ENCODE results near the gene SEL1L2.

Gene SEL1L2

DNA sequence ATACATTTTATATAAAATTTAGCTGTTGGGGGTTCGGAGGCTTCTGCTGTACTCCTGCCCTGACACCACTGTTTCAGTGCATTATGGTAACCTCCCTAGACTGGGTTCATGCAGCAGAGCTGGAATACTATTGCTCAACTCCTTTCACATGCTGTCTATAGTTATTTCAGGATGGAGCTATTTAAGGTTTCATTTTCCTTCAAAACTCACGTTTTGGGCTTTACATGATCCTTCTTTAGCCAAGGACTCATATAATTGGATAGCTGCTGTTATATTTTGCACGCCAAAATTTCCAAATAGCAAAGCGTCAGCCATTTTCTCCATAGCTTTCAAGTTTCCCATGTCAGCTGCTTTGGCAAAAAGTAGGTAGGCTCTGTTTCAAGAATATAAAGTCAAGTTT, 76.8 kb downstream of the SEL1L2 start:
- H3K4me3 ChIP-seq (ENCODE audit: low read length) = no peak overlapping the region
- TF ChIP-seq, protein P1, sequence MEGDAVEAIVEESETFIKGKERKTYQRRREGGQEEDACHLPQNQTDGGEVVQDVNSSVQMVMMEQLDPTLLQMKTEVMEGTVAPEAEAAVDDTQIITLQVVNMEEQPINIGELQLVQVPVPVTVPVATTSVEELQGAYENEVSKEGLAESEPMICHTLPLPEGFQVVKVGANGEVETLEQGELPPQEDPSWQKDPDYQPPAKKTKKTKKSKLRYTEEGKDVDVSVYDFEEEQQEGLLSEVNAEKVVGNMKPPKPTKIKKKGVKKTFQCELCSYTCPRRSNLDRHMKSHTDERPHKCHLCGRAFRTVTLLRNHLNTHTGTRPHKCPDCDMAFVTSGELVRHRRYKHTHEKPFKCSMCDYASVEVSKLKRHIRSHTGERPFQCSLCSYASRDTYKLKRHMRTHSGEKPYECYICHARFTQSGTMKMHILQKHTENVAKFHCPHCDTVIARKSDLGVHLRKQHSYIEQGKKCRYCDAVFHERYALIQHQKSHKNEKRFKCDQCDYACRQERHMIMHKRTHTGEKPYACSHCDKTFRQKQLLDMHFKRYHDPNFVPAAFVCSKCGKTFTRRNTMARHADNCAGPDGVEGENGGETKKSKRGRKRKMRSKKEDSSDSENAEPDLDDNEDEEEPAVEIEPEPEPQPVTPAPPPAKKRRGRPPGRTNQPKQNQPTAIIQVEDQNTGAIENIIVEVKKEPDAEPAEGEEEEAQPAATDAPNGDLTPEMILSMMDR (IDR thresholded peaks at IDR 0.05; ENCODE audit: insufficient read depth, low read depth, low read length, missing control alignments) = no peak
- DNase-seq (ENCODE audit: low read depth) = no peak

- no peak for DNase-seq (ENCODE audit: low read depth)
- no peak overlapping the region for H3K4me3 ChIP-seq (ENCODE audit: low read length)
- TF ChIP-seq, protein P1 (IDR thresholded peaks at IDR 0.05; ENCODE audit: insufficient read depth, low read depth, low read length, missing control alignments) = no peak
These were observed 77.3 kb downstream of the SEL1L2 start for GRCh38 chr20:13913131-13913530.

DNA sequence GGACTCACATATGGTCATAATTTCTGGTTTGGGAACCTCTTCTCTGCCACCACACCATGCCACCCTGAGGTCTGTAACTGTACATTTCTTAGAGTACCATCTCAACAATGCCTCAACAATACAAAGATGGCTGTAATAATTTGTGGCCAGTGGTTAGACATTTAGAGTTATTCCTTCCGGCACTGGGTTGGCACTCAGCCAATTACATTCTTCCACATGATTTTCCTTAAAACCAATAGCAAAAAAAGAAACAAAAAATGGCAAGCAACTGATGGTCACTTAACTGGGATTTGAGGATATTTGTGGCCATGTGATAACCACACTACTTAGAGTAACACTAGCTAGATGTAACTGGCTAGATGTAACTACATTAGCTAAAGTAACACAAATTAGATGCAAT, 79.9 kb downstream of the SEL1L2 start:
- DNase-seq (ENCODE audit: low read depth) = no peak
- TF ChIP-seq, protein P1 (IDR thresholded peaks at IDR 0.05; ENCODE audit: insufficient read depth, low read depth, low read length, missing control alignments) = no peak
- no peak overlapping the region for H3K4me3 ChIP-seq (ENCODE audit: low read length)

- H3K4me3 ChIP-seq (ENCODE audit: low read length) = no peak overlapping the region
- DNase-seq (ENCODE audit: low read depth) = no peak
- TF ChIP-seq, protein P1 (IDR thresholded peaks at IDR 0.05; ENCODE audit: insufficient read depth, low read depth, low read length, missing control alignments) = no peak
These were observed 81.3 kb downstream of the SEL1L2 start for GRCh38 chr20:13909067-13909466.

- TF ChIP-seq, protein P1 (IDR thresholded peaks at IDR 0.05; ENCODE audit: insufficient read depth, low read depth, low read length, missing control alignments) = no peak
- DNase-seq (ENCODE audit: low read depth) = no peak
- no peak overlapping the region for H3K4me3 ChIP-seq (ENCODE audit: low read length)
These were observed 85.6 kb downstream of the SEL1L2 start for GRCh38 chr20:13904766-13905165.

DNA sequence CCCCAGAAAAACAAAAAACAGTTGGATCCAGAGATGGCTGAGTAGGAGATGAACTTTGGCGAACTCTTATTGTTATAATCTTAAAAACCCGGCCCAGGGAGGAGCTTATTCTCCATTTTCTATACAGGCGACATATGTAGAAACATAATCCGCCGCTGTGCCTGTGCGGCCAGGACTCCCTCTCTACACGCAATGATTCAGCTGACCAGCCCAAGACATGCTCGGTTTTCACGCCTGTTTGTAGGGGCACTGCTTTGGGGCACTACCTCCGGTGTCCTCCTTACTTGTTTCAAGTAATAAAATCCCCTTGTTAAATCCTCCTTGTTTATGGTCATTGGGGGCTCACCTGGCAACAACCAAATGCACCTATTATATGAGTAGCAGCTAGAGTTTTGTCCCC, 89.9 kb downstream of the SEL1L2 start:
- DNase-seq (ENCODE audit: low read depth) = no peak
- no peak overlapping the region for H3K4me3 ChIP-seq (ENCODE audit: low read length)
- TF ChIP-seq, protein P1 (IDR thresholded peaks at IDR 0.05; ENCODE audit: insufficient read depth, low read depth, low read length, missing control alignments) = no peak

- no peak overlapping the region for H3K4me3 ChIP-seq (ENCODE audit: low read length)
- DNase-seq (ENCODE audit: low read depth) = no peak
- TF ChIP-seq, protein P1 (IDR thresholded peaks at IDR 0.05; ENCODE audit: insufficient read depth, low read depth, low read length, missing control alignments) = no peak
These were observed 92.3 kb downstream of the SEL1L2 start for GRCh38 chr20:13898012-13898612.
